B cell (primary cell): ENCODE data around the gene BMPER. TPM values are rescaled to one million over a fixed set of nuclear protein-coding genes. Genes with fewer than 3 reads are reported as not detected.

Experiments used
- ATAC-seq: fragments of 200-7000 bp; cut with Tn5 transposase; one replicate; pipeline ENCODE4 v1.10.0; 2021; ENCODE audit warnings: low read depth, mild to moderate bottlenecking, moderate number of reproducible peaks, moderate library complexity
- CTCF ChIA-PET: fragments of 350-600 bp; sonication (Branson Sonifier 250); formaldehyde crosslinking; loops from one replicate; lab custom pipeline; 2021; ENCODE audit warnings: antibody characterized with exemption, inconsistent platforms; lab: Charles Lee
- POLR2A ChIA-PET: fragments of 350-600 bp; sonication (Branson Sonifier 250); formaldehyde crosslinking; loops from one replicate; lab custom pipeline; 2021; ENCODE audit warnings: antibody characterized with exemption; lab: Charles Lee
- DNase-seq: peaks from one replicate; pipeline ENCODE4 v3.0.0; 2013
- H2AFZ ChIP-seq: 2 replicates; pipeline ENCODE4 v1.6.1; 2012; ENCODE audit warnings: mild to moderate bottlenecking, low read depth, low read length; ENCODE audit not compliant: insufficient read depth, poor library complexity, severe bottlenecking
- H3K27ac ChIP-seq, 2 donors: 1 replicate in 1 of 2; 2 replicates in 1 of 2; pipeline ENCODE4 v1.5.1; 2012 to 2013; ENCODE audit warnings: low read length in 2 of 2, mild to moderate bottlenecking in 2 of 2, moderate library complexity in 1 of 2
- H3K27me3 ChIP-seq, 4 experiments: fragments of 200-600 bp in 1 of 4; sonication (generic) in 1 of 4; replicated peaks in 1 of 4; 1 replicate in 2 of 4; 2 replicates in 2 of 4; pipeline versions ENCODE4 v1.6.1 to v1.7.0; 2013 to 2016; ENCODE audit warnings: low read length in 3 of 4, mild to moderate bottlenecking in 2 of 4, mixed read lengths in 1 of 4, moderate library complexity in 1 of 4; ENCODE audit not compliant: insufficient read depth in 4 of 4, control insufficient read depth in 3 of 4; ENCODE audit errors: control extremely low read depth in 1 of 4
- H3K36me3 ChIP-seq, 2 experiments: replicated peaks in 1 of 2; 1 replicate in 1 of 2; 2 replicates in 1 of 2; pipeline versions ENCODE4 v1.6.1 to v1.7.1; 2013; ENCODE audit warnings: low read length in 1 of 2; ENCODE audit not compliant: insufficient read depth in 2 of 2, control insufficient read depth in 1 of 2; ENCODE audit errors: control extremely low read depth in 1 of 2, extremely low read depth in 1 of 2
- H3K4me1 ChIP-seq, 2 donors: fragments of 200-600 bp in 1 of 2; sonication (generic) in 1 of 2; 1 replicate in 1 of 2; 2 replicates in 1 of 2; pipeline versions ENCODE4 v1.5.1 to v1.6.1; 2013 to 2017; ENCODE audit warnings: low read length in 2 of 2; ENCODE audit not compliant: control insufficient read depth in 2 of 2, insufficient read depth in 2 of 2
- H3K4me2 ChIP-seq: replicated peaks from 2 replicates; pipeline ENCODE3; 2012; ENCODE audit warnings: mild to moderate bottlenecking, low read depth, low read length; ENCODE audit not compliant: poor library complexity, severe bottlenecking
- H3K4me3 ChIP-seq, 5 experiments: fragments of 200-600 bp in 1 of 5; sonication (generic) in 1 of 5; 1 replicate in 3 of 5; 2 replicates in 2 of 5; pipeline versions ENCODE4 v1.5.1 to v1.7.0; 2011 to 2016; ENCODE audit warnings: low read length in 4 of 5, mild to moderate bottlenecking in 4 of 5, low read depth in 2 of 5, control low read depth in 1 of 5, moderate library complexity in 1 of 5; ENCODE audit not compliant: insufficient read depth in 1 of 5; ENCODE audit errors: control extremely low read depth in 1 of 5, extremely low read depth in 1 of 5
- H3K79me2 ChIP-seq: fragments of 200-600 bp; sonication (generic); one replicate; pipeline ENCODE4 v1.6.0; 2016; ENCODE audit warnings: low read length; ENCODE audit not compliant: control insufficient read depth, insufficient read depth
- H3K9ac ChIP-seq: fragments of 200-600 bp; sonication (generic); 2 replicates; pipeline ENCODE4 v1.6.1; 2017; ENCODE audit warnings: mild to moderate bottlenecking, low read length, moderate library complexity
- H3K9me3 ChIP-seq, 3 donors: one replicate each; pipeline versions ENCODE4 v1.6.1 to v1.7.1; 2013; ENCODE audit warnings: low read length in 2 of 3; ENCODE audit not compliant: control insufficient read depth in 2 of 3, insufficient read depth in 1 of 3; ENCODE audit errors: control extremely low read depth in 1 of 3
- H4K20me1 ChIP-seq: 2 replicates; pipeline ENCODE4 v1.6.0; 2012; ENCODE audit warnings: mild to moderate bottlenecking, low read length; ENCODE audit not compliant: insufficient read depth, control insufficient read depth, poor library complexity, severe bottlenecking
- H3K27ac Mint-ChIP-seq: one replicate; pipeline ENCODE4 v1.8.0; 2021; ENCODE audit warnings: mixed read lengths
- H3K27me3 Mint-ChIP-seq: one replicate; pipeline ENCODE4 v1.8.0; 2021; ENCODE audit warnings: mixed read lengths
- H3K4me1 Mint-ChIP-seq: one replicate; pipeline ENCODE4 v1.8.0; 2021; ENCODE audit warnings: mixed read lengths
- H3K4me3 Mint-ChIP-seq: one replicate; pipeline ENCODE4 v1.8.0; 2021; ENCODE audit warnings: mixed read lengths
- H3K9me3 Mint-ChIP-seq: one replicate; pipeline ENCODE4 v1.8.0; 2022; ENCODE audit warnings: mixed read lengths; ENCODE audit not compliant: insufficient read depth
- EZH2 ChIP-seq: IDR thresholded peaks from 2 replicates; pipeline ENCODE4 v1.6.1; 2012; ENCODE audit warnings: borderline replicate concordance, low read depth, mild to moderate bottlenecking, moderate library complexity, low read length; ENCODE audit not compliant: insufficient read depth, poor library complexity, severe bottlenecking
- WGBS: methylation state at CpG from one replicate; pipeline ENCODE4 v1.1.5; 2013; ENCODE audit warnings: missing lambda C conversion rate; ENCODE audit not compliant: insufficient coverage; 5-methylcytosine and 5-hydroxymethylcytosine counted together
- intact Hi-C: fragments of 100-400 bp; cut with micrococcal nuclease; formaldehyde crosslinking; loops from one replicate; pipeline ENCODE4 v1.10.0; 2022
- polyA plus RNA-seq: library from polyadenylated mRNA; depleted of rRNA; stranded (reverse); fragments of >200 nt; gene quantifications from 2 replicates; pipeline ENCODE4 v1.2.3, GENCODE V29; 2012
- total RNA-seq, 2 donors: library from RNA; stranded (reverse); fragments of 120-200 nt in 1 of 2; gene quantifications; 1 replicate in 1 of 2; 2 replicates in 1 of 2; pipeline versions ENCODE4 v1.2.3 to v1.2.4, GENCODE V29; 2013 to 2022
- TF ChIP-seq, protein P1 (sequence below): fragments of 200-600 bp; IDR thresholded peaks from one replicate; pipeline ENCODE4 v1.8.0; 2022; ENCODE audit warnings: antibody characterized with exemption, mild to moderate bottlenecking

BMPER gene
- total and polyA plus RNA-seq, 2 donors (not counting 1 experiment from before 2014, with no cell fraction given): not detected

DNA sequence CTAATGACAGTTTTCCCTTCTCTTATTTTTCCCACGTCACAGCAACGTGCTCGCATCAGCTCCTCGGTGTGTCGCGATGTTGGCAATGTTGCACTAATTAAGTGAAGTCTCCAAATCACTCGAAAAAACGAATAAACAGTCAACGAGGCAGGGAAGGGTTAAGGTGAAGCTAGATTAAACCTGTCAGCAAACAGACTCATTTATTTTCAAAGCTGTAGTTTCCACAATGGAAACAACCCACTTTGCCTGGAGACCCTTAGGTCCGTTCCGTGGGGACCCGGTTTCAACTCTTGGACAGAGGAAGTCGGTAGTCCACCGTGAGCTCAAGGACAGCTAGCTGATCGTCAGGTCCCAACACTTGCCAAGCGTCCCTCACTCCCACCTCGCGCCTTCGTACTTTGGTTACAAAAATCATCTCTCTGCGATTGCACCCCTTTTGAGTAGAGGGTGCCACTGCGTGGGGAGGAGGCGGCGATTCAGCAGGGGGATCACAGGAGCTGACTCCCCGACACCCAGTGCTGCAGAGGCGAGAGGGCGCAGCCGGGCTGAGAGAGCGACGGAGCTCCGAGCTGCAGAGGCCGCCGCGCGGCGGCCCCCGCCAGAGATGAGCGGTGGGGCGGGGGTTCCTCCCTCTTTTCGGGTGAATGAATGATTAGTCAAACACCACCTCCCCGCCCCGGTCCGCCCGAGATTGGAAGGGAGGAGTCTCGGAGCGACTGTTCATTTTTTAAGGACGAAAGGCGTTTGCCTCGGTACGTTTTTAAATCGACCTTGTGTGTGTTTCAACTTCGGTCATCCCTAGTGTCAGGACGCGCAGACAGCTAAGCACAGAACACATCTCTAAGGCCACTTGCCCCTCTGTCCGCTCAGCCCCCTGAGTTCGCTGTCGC, 1.3 kb upstream of the BMPER start:
- H3K4me3 ChIP-seq: peak overlapping the region in 4 of 5 experiments; percentile 21 to 42 (median 36)
- peak overlapping the region; percentile 54 for H3K9ac ChIP-seq
- H2AFZ ChIP-seq: peak overlapping the region; percentile 63
- under 1% methylated on average over 32 of the region's 56 CpGs for WGBS
- ATAC-seq (peak; percentile 14), DNase-seq (peak; percentile 19)
- no peaks in the 10 kb centered on the region for H3K79me2 ChIP-seq
- peaks cover 0 to 50% (median 35%) of the 10 kb centered on the region in 4 experiments for H3K27me3 ChIP-seq
- no peak overlapping the region for H3K27ac ChIP-seq
- CTCF ChIA-PET: interaction anchor here (0.8 to 1.7 kb wide), 4 partner anchors 9 to 28 kb away, joined by 3 to 9 read pairs (median 3); no protein-coding TSS in a partner anchor
- H3K9me3 ChIP-seq: no peaks in the 10 kb centered on the region
- Mint-ChIP-seq H3K4me3 (peak overlapping the region; percentile 86), H3K27ac (no peak overlapping the region), H3K4me1 (peaks cover 12% of the 10 kb centered on the region), H3K9me3 (no peaks in the 10 kb centered on the region), H3K27me3 (peaks cover 72% of the 10 kb centered on the region)
- no peaks in the 10 kb centered on the region for H4K20me1 ChIP-seq
- peak overlapping the region; percentile 78 for H3K4me2 ChIP-seq
- no peaks in the 10 kb centered on the region for H3K36me3 ChIP-seq
- POLR2A ChIA-PET: no interaction called here
- peaks cover 12 to 19% of the 10 kb centered on the region in 2 donors for H3K4me1 ChIP-seq
- intact Hi-C loops: no loop called here
- TF ChIP-seq EZH2: no peak
- TF ChIP-seq, protein P1, sequence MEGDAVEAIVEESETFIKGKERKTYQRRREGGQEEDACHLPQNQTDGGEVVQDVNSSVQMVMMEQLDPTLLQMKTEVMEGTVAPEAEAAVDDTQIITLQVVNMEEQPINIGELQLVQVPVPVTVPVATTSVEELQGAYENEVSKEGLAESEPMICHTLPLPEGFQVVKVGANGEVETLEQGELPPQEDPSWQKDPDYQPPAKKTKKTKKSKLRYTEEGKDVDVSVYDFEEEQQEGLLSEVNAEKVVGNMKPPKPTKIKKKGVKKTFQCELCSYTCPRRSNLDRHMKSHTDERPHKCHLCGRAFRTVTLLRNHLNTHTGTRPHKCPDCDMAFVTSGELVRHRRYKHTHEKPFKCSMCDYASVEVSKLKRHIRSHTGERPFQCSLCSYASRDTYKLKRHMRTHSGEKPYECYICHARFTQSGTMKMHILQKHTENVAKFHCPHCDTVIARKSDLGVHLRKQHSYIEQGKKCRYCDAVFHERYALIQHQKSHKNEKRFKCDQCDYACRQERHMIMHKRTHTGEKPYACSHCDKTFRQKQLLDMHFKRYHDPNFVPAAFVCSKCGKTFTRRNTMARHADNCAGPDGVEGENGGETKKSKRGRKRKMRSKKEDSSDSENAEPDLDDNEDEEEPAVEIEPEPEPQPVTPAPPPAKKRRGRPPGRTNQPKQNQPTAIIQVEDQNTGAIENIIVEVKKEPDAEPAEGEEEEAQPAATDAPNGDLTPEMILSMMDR: no peak
